SK-N-SH (cell line): Measurements from ENCODE around the gene IL4R.

ENCODE experiments used
- CTCF ChIP-seq: fragments of 200-600 bp; sonication (generic); IDR thresholded peaks from 2 replicates; pipeline ENCODE4 v1.6.1; 2017; ENCODE audit warnings: antibody characterized with exemption, mild to moderate bottlenecking, moderate library complexity
- ELF1 ChIP-seq: IDR thresholded peaks from 2 replicates; pipeline ENCODE4 v1.4.0; 2012
- EP300 ChIP-seq, 2 experiments: IDR thresholded peaks; 2 replicates each; pipeline versions ENCODE4 v1.4.0 to v1.6.1; 2012; ENCODE audit warnings: borderline replicate concordance in 1 of 2, low read depth in 1 of 2, low read length in 1 of 2
- FOXM1 ChIP-seq: IDR thresholded peaks from 2 replicates; pipeline ENCODE4 v1.4.0; 2012; ENCODE audit warnings: low read depth, mild to moderate bottlenecking
- JUND ChIP-seq: IDR thresholded peaks from 2 replicates; pipeline ENCODE4 v1.4.0; 2012
- MAX ChIP-seq: IDR thresholded peaks from 2 replicates; pipeline ENCODE4 v1.4.0; 2012; ENCODE audit warnings: low read depth
- NFIC ChIP-seq: IDR thresholded peaks from 2 replicates; pipeline ENCODE4 v1.4.0; 2012; ENCODE audit warnings: borderline replicate concordance
- PBX3 ChIP-seq: IDR thresholded peaks from 2 replicates; pipeline ENCODE4; 2012
- POLR2AphosphoS5 ChIP-seq: IDR thresholded peaks from 2 replicates; pipeline ENCODE4 v1.6.1; 2012; ENCODE audit warnings: low read depth, low read length
- RCOR1 ChIP-seq: fragments of 150-350 bp; IDR thresholded peaks from 2 replicates; pipeline ENCODE4 v1.6.1; 2017; ENCODE audit warnings: antibody characterized with exemption, low read length
- REST ChIP-seq: IDR thresholded peaks from 2 replicates; pipeline ENCODE4 v1.6.1; 2012; ENCODE audit warnings: mild to moderate bottlenecking, low read depth, low read length, moderate library complexity
- RFX5 ChIP-seq: IDR thresholded peaks from 2 replicates; pipeline ENCODE4 v1.6.1; 2012; ENCODE audit warnings: mild to moderate bottlenecking, improper control_type of control experiment, low read length
- SIN3A ChIP-seq: IDR thresholded peaks from 2 replicates; pipeline ENCODE4 v1.6.1; 2012; ENCODE audit warnings: low read depth, mild to moderate bottlenecking, low read length, moderate library complexity, borderline replicate concordance
- SMC3 ChIP-seq: IDR thresholded peaks from 2 replicates; pipeline ENCODE4 v1.6.1; 2012; ENCODE audit warnings: low read depth, low read length, improper control_type of control experiment

- TF ChIP-seq PBX3 (no peak), CTCF (no peak), EP300 (IDR thresholded peaks at IDR 0.05; ENCODE audit: borderline replicate concordance in 1 of 2, low read depth in 1 of 2, low read length in 1 of 2) (no peak), JUND (no peak), POLR2AphosphoS5 (no peak), FOXM1 (no peak), RCOR1 (no peak), MAX (no peak), SIN3A (no peak), NFIC (no peak), REST (no peak), SMC3 (no peak), ELF1 (no peak), RFX5 (no peak)
These were observed 68.4 kb downstream of the IL4R start for GRCh38 chr16:27381974-27382855.
